HG03575 (cell line): ENCODE data around the gene TSEN54.

Source experiments
- ATAC-seq: cut with Tn5 transposase; IDR thresholded peaks from one replicate; pipeline ENCODE4 v1.9.1; 2021; ENCODE audit not compliant: unreplicated experiment, insufficient number of reproducible peaks, low FRiP score; ENCODE audit errors: extremely low read depth

TSEN54 gene

DNA sequence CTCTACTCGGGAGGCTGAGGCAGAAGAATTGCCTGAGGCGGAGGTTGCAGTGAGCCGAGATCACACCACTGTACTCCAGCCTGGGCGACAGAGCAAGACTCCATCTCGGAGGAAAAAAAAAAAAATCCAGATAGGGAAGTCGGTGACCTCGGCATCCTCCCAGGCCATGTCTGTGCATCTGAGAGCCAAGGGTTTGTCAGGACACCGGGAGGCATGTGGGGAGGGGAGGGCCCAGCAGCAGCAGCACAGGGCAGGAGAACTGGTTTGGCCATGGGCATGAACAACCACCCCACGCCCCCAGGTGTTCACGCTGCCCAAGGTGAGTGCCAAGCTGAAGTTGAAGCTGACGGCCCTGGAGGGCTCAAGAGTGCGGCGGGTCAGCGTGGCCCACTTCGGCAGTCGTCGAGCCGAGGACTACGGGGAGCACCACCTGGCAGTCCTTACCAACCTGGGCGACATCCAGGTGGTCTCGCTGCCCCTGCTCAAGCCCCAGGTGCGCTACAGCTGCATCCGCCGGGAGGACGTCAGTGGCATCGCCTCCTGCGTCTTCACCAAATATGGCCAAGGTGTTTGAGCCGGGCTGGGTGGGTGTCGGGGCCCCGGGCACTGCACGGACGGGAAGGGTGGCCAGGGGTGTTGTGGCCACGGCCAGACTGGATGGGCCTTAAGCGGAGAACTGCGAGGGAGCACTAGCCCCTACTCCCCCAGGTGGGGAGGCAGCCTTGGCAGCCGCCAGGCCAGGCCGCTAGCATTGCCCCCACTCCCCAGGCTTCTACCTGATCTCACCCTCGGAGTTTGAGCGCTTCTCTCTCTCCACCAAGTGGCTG, 56.6 kb downstream of the TSEN54 start:
- ATAC-seq, result no peak

DNA sequence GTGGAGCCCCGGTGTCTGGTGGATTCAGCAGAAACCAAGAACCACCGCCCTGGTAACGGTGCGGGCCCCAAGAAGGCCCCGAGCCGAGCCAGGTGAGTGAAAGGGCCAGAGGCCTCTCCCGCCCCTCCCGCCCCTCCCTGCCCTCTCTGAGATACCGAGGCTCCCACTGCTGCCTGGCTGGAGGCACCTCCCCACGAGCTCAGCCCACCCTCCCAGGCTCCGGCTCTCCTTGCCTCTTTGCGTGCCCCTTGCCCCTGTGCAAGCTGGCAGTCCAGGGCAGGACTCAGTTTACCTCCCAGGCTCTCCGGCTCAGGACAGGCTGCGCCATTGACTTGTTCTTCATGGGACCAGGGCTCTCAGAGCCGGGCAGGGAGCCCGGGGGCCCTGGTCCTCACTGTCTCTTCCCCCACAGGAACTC, 57.2 kb downstream of the TSEN54 start:
- ATAC-seq, result no peak

DNA sequence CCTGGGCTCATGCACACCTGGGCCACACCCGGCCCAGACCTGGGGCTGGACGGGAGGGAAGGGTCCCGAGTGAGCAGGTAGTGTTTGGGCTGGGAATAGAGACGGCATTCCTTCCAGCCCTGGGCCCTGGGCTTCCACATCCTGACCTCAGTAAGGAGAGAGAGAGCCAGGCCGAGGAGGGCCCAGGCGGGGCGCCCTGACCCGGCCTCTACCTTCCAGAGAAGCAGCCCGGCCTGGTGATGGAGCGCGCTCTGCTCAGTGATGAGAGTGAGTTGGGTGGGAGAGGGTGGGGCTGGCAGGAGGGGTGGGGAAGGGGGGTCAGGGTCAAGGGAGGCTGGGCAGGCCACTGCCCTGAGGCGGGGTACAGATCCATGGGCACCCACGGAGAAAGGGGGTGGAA, 57.7 kb downstream of the TSEN54 start:
- no peak for ATAC-seq
